Small intestine (tissue), 7 donors: ENCODE measurements around the gene CERS5. TPM values are rescaled to one million over a fixed set of nuclear protein-coding genes. Genes with fewer than 3 reads are reported as not detected.
A peak's percentile ranks its signal among the peaks of the same experiment; 100 is the strongest.

Experiments used
- DNase-seq, 2 donors: peaks; one replicate each; pipeline versions ENCODE4 v3.0.0 to v3.0.0-alpha.2; 2013
- FAIRE-seq: peaks from 2 replicates; lab custom pipeline; 2012; peaks lifted over from hg19 to GRCh38; lab: Jason Lieb, UNC
- H3K27ac ChIP-seq, 3 donors: one replicate each; pipeline ENCODE4 v1.5.1; 2013; ENCODE audit warnings: low read length in 2 of 3, mild to moderate bottlenecking in 2 of 3, control low read depth in 1 of 3, inconsistent platforms in 1 of 3, low read depth in 1 of 3, moderate library complexity in 1 of 3
- H3K27me3 ChIP-seq, 3 donors: one replicate each; pipeline ENCODE4 v1.6.1; 2013; ENCODE audit warnings: low read length in 3 of 3, inconsistent platforms in 1 of 3; ENCODE audit not compliant: control insufficient read depth in 3 of 3, insufficient read depth in 3 of 3
- H3K36me3 ChIP-seq, 3 donors: one replicate each; pipeline ENCODE4 v1.6.1; 2013; ENCODE audit warnings: low read length in 3 of 3, inconsistent platforms in 1 of 3, low read depth in 1 of 3, mild to moderate bottlenecking in 1 of 3, moderate library complexity in 1 of 3; ENCODE audit not compliant: control insufficient read depth in 3 of 3, insufficient read depth in 2 of 3
- H3K4me1 ChIP-seq, 3 donors: one replicate each; pipeline ENCODE4 v1.6.1; 2013; ENCODE audit warnings: low read length in 2 of 3, inconsistent platforms in 1 of 3, low read depth in 1 of 3, mild to moderate bottlenecking in 1 of 3, moderate library complexity in 1 of 3; ENCODE audit not compliant: control insufficient read depth in 3 of 3, insufficient read depth in 2 of 3
- H3K4me3 ChIP-seq, 3 donors: one replicate each; pipeline ENCODE4 v1.5.1; 2013; ENCODE audit warnings: low read length in 3 of 3, control low read depth in 1 of 3, inconsistent platforms in 1 of 3, low read depth in 1 of 3, mild to moderate bottlenecking in 1 of 3, moderate library complexity in 1 of 3
- H3K9me3 ChIP-seq, 2 donors: one replicate each; pipeline ENCODE4 v1.6.1; 2013; ENCODE audit warnings: low read depth in 1 of 2, low read length in 1 of 2; ENCODE audit not compliant: control insufficient read depth in 2 of 2, insufficient read depth in 1 of 2
- WGBS, 3 donors: extraction: QIAGEN DNeasy Blood & Tissue Kit; methylation state at CpG; one replicate each; pipeline ENCODE4 v1.1.7; 2013; 5-methylcytosine and 5-hydroxymethylcytosine counted together
- polyA plus RNA-seq, 4 donors: library from polyadenylated mRNA; stranded (reverse) in 3 of 4; unstranded in 1 of 4; fragments of 200-250 nt in 3 of 4; fragments of 120-200 nt in 1 of 4; gene quantifications; one replicate each; pipeline versions ENCODE4 v1.2.1 to v1.2.3, GENCODE V29; 2013
- donor health status: healthy with polysubstance abuse.
- donor health status: control.
- donor health status: control.
- donor health status: Bipolar disorder and iron deficiency.
- donor health status: healthy.

The CERS5 gene
- polyA plus RNA-seq, 4 donors, result 10.1 to 29.2 (median 18.9) TPM

GRCh38 chr12:50120953-50121352 lies 46.2 kb downstream of the CERS5 start:
- Histone ChIP-seq H3K4me3 (no peak overlapping the region), H3K27ac (peak overlapping the region in 1 of 3 donors; percentile 38), H3K27me3 (no peaks in the 10 kb centered on the region), H3K9me3 (peaks cover 0 to 4% of the 10 kb centered on the region in 2 donors), H3K4me1 (peaks cover 3 to 17% (median 7%) of the 10 kb centered on the region in 3 donors), H3K36me3 (peaks cover 5 to 56% (median 7%) of the 10 kb centered on the region in 3 donors)
- WGBS, 3 donors, result 29 to 65% (median 38%) methylated on average over 3 of the region's 3 CpGs
- FAIRE-seq, result no peak
- peak in 1 of 2 donors; percentile 55 for DNase-seq

DNA sequence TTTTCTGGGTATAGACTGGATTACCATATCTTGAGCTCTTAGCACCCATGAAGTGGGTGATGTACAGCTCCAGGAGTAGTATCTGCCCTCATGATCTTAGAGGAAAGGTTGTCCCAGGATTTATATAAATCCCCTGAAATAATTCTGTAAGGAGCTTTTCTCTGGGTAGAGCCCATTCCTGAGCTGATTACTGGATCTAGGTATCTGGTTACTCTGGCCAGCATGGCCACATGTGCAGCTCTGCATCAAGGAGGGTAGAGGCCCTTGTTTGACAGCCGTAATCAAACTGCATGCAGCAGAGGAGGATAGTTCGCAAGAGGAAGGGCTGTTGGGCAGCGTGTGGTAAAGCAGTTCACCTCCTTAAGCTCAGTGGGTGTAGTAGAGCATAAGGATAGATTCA lies 46.6 kb downstream of the CERS5 start:
- Histone ChIP-seq H3K9me3 (peaks cover 0 to 4% of the 10 kb centered on the region in 2 donors), H3K4me1 (peaks cover 3 to 17% (median 7%) of the 10 kb centered on the region in 3 donors), H3K36me3 (peaks cover 3 to 60% (median 7%) of the 10 kb centered on the region in 3 donors), H3K27ac (no peak overlapping the region), H3K27me3 (no peaks in the 10 kb centered on the region), H3K4me3 (no peak overlapping the region)
- DNase-seq (no peak), FAIRE-seq (no peak)
- WGBS, 3 donors, result 77 to 88% (median 80%) methylated on average over 3 of the region's 3 CpGs

GRCh38 chr12:50119387-50119786 lies 47.8 kb downstream of the CERS5 start:
- H3K27me3 ChIP-seq, result no peaks in the 10 kb centered on the region
- H3K9me3 ChIP-seq, result peaks cover 0 to 4% of the 10 kb centered on the region in 2 donors
- H3K36me3 ChIP-seq, result peaks cover 3 to 65% (median 7%) of the 10 kb centered on the region in 3 donors
- no peak overlapping the region for H3K27ac ChIP-seq
- 86 to 97% (median 89%) methylated on average over 2 of the region's 2 CpGs for WGBS, 3 donors
- DNase-seq (peak in 1 of 2 donors; percentile 40), FAIRE-seq (no peak)
- H3K4me1 ChIP-seq, result peaks cover 3 to 17% (median 3%) of the 10 kb centered on the region in 3 donors
- no peak overlapping the region for H3K4me3 ChIP-seq

DNA sequence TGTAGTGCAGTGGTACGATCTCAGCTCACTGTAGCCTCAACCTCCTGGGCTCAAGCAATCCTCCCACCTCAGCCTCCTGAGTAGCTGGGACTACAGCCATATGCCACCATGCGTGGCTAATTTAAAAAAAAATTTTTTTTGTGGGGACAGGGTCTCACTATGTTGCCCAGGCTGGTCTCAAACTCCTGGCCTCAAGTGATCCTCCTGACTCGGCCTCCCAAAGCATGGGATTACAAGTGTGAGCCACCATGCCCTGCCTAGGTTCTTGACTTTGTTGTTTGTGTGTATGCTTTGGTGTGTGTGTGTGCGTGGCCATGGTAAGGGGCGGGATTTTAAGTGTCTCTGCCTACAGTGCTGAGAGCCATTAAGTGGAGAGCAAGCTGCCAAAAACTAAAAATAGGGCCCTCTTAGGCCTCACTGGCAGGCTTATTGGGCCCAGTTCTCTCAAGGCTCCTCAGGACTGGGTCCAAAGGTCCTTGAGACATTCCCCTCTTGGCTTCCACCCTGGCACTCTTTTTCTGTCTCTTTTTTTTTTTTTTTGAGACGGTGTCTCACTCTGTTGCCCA lies 50.0 kb downstream of the CERS5 start:
- H3K27ac ChIP-seq, result no peak overlapping the region
- no peak for FAIRE-seq
- peaks cover 0 to 60% (median 3%) of the 10 kb centered on the region in 3 donors for H3K36me3 ChIP-seq
- peaks cover 0 to 4% of the 10 kb centered on the region in 2 donors for H3K9me3 ChIP-seq
- no peaks in the 10 kb centered on the region for H3K27me3 ChIP-seq
- H3K4me3 ChIP-seq, result no peak overlapping the region
- H3K4me1 ChIP-seq, result peaks cover 3 to 29% (median 6%) of the 10 kb centered on the region in 3 donors
- 65 to 73% (median 70%) methylated on average over 6 of the region's 6 CpGs for WGBS, 3 donors
- DNase-seq, result peak in 1 of 2 donors; percentile 15

DNA sequence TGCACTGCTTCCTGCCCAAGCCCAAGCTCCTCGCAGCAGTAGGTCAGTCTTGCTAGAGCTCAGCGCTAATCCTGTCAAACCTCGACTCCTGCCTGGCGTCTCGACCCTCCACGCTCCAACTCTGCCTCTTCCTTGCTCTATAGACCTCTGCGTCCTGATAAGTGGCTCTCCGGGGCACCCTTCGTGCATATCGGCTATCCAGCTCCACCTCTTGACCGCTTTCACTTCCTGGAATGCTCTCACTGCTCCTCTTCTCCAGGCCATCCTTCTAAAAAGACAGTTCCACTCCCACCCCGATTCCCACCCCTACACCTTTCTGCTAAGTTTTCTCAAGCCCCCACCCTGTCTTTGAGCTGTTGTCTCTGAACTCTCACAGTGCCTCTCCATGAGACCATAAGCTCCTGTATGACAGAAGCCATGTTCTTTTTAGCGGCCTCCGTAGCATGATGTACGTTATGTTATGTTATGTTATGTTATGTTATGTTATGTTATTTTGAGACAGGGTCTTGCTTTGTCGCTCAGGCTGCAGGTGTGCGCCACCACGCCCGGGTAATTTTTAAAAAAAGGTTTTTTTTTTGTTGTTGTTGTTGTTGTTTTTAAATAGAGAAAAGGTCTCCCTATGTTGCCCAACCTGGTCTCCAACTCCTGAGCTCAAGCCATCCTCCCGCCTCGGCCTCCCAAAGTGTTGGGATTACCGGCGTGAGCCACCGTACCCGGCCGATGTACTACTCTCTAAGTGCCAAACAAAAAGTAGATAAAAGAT lies 54.5 kb downstream of the CERS5 start:
- peak overlapping the region; percentile 76 to 98 (median 83) for H3K4me3 ChIP-seq
- no peaks in the 10 kb centered on the region for H3K27me3 ChIP-seq

GRCh38 chr12:50111693-50112455 lies 55.3 kb downstream of the CERS5 start, which contains the start of gene COX14:
COX14 (plus strand) TSS chr12:50112236; CDS start chr12:50120044, 7,808 bp downstream.
- Histone ChIP-seq H3K27me3 (no peaks in the 10 kb centered on the region), H3K36me3 (peaks cover 0 to 59% (median 0%) of the 10 kb centered on the region in 3 donors), H3K4me3 (peak within 1 kb of the TSS; percentile 76 to 98 (median 83)), H3K27ac (peak within 1 kb of the TSS; percentile 86 to 99 (median 92)), H3K9me3 (no peaks in the 10 kb centered on the region), H3K4me1 (peaks cover 0 to 54% (median 14%) of the 10 kb centered on the region in 3 donors)
- FAIRE-seq (no peak), DNase-seq (peak; percentile 99 to 100)
- WGBS, 3 donors, result 0 to 1% (median 0%) methylated on average over 53 to 59 of the region's 59 CpGs

More for the DNA sequence above, 54.5 kb downstream of the CERS5 start:
- FAIRE-seq (no peak), DNase-seq (peak in 1 of 2 donors; percentile 71)
- H3K9me3 ChIP-seq, result no peaks in the 10 kb centered on the region
- peaks cover 3 to 50% (median 13%) of the 10 kb centered on the region in 3 donors for H3K4me1 ChIP-seq
- peak overlapping the region; percentile 84 to 99 (median 86) for H3K27ac ChIP-seq
- WGBS, 3 donors, result 2 to 17% (median 7%) methylated on average over 25 to 26 of the region's 26 CpGs
- peaks cover 0 to 59% (median 0%) of the 10 kb centered on the region in 3 donors for H3K36me3 ChIP-seq

DNA sequence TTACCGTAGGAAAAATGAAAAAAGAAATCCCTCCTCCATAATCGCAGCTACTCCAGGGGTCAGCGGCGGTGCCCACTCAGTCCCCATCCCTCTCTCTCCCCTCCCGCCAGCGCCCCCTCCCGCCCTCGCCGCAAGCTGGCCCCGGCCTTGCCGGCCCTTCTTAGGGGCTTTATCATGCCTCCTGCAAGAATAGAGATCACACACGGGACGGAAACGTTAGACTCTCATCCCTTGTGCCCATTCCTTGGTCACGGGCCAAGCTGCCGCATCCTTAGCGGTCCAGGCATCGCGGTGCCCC lies 55.8 kb downstream of the CERS5 start:
- Histone ChIP-seq H3K9me3 (no peaks in the 10 kb centered on the region), H3K4me1 (peaks cover 0 to 59% (median 16%) of the 10 kb centered on the region in 3 donors), H3K4me3 (peak overlapping the region in 1 of 3 donors; percentile 14), H3K27me3 (no peaks in the 10 kb centered on the region), H3K27ac (peak overlapping the region; percentile 86 to 92 (median 92)), H3K36me3 (peaks cover 0 to 62% (median 0%) of the 10 kb centered on the region in 3 donors)
- FAIRE-seq (no peak), DNase-seq (no peak)
- WGBS, 3 donors, result 10 to 16% (median 12%) methylated on average over 19 of the region's 19 CpGs
